Mesothelial cell of epicardium (in vitro differentiated cells): ENCODE data around the gene KMT2C. TPM values are rescaled to one million over a fixed set of nuclear protein-coding genes. Genes with fewer than 3 reads are reported as not detected.
A peak's percentile ranks its signal among the peaks of the same experiment; 100 is the strongest.
"Not testable (repeated sequence)": the region's sequence is repeated elsewhere in the genome, so short reads cannot be mapped to it uniquely, and the experiment has no call there.

Experiments
- DNase-seq, 2 experiments: peaks; one replicate each; pipeline ENCODE4 v3.0.0; 2021; ENCODE audit warnings: low spot score in 2 of 2; ENCODE audit not compliant: unreplicated experiment in 2 of 2
- H3K27ac Mint-ChIP-seq: 2 replicates; pipeline ENCODE4 v1.8.0; 2021; ENCODE audit warnings: mixed read lengths
- H3K27me3 Mint-ChIP-seq: 2 replicates; pipeline ENCODE4 v1.8.0; 2021; ENCODE audit warnings: low read depth, mixed read lengths
- H3K36me3 Mint-ChIP-seq: 2 replicates; pipeline ENCODE4 v1.8.0; 2021; ENCODE audit warnings: mixed read lengths
- H3K4me1 Mint-ChIP-seq: 2 replicates; pipeline ENCODE4 v1.8.0; 2021; ENCODE audit warnings: mixed read lengths
- H3K4me3 Mint-ChIP-seq: 2 replicates; pipeline ENCODE4 v1.8.0; 2021; ENCODE audit warnings: mild to moderate bottlenecking, moderate library complexity, mixed read lengths
- H3K9me3 Mint-ChIP-seq: 2 replicates; pipeline ENCODE4 v1.8.0; 2021; ENCODE audit warnings: mixed read lengths
- total RNA-seq: library from RNA; stranded (reverse); gene quantifications from 3 replicates; pipeline ENCODE4 v1.2.1, GENCODE V29; 2021
- TF ChIP-seq, protein P1 (sequence below): fragments of 200-600 bp; sonication (generic); IDR thresholded peaks from one replicate; pipeline ENCODE4 v1.5.0; 2021; ENCODE audit warnings: antibody characterized with exemption; ENCODE audit not compliant: unreplicated experiment

Gene KMT2C
- total RNA-seq, 1 donor from 2014 or later = 108 TPM

DNA sequence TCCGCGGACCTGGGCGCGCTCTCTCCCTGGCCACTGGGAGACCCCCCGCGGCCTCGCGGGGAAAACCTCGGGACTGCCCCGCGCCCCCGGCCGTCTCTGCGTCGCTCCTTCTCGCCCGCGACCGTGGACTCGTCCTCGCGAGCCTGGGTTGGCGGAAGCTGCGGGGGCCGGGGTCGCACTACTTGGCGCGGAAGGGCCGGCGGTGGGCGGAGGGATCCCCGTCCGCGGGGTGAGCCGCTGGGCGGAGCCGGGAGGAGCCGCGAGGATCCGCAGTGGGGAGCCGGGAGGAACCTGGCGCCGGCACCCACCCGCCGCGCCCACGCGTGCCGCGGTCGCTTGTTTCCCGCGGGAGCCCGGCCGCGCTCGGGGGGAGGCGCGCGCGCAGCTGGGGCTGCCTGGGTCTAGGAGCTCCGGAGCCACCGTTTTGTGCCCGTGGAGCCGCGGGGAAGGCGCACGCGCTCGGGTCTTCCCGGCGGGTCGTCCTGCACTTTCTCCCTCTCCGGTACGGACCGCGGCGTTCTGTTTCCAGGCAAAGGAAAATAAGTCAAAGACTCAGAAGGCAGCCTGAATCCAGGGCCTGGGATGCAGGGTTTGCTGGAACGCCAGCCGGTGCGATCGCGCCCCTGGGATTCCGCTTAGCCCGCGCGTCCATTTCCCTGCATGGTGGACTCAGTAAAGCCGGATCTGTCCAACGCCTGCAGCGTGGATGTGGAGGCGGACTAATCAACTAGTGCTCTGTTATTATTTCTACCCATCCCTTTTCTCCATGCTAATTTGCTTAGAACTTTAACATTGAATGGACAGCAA is 28.7 kb upstream of the KMT2C start:
- H3K9me3 Mint-ChIP-seq = no peaks in the 10 kb centered on the region
- no peaks in the 10 kb centered on the region for H3K27me3 Mint-ChIP-seq
- peak overlapping the region; percentile 81 for H3K4me3 Mint-ChIP-seq
- peak; percentile 64 to 88 for DNase-seq
- H3K4me1 Mint-ChIP-seq = peaks cover 28% of the 10 kb centered on the region
- no peaks in the 10 kb centered on the region for H3K36me3 Mint-ChIP-seq
- TF ChIP-seq, protein P1, sequence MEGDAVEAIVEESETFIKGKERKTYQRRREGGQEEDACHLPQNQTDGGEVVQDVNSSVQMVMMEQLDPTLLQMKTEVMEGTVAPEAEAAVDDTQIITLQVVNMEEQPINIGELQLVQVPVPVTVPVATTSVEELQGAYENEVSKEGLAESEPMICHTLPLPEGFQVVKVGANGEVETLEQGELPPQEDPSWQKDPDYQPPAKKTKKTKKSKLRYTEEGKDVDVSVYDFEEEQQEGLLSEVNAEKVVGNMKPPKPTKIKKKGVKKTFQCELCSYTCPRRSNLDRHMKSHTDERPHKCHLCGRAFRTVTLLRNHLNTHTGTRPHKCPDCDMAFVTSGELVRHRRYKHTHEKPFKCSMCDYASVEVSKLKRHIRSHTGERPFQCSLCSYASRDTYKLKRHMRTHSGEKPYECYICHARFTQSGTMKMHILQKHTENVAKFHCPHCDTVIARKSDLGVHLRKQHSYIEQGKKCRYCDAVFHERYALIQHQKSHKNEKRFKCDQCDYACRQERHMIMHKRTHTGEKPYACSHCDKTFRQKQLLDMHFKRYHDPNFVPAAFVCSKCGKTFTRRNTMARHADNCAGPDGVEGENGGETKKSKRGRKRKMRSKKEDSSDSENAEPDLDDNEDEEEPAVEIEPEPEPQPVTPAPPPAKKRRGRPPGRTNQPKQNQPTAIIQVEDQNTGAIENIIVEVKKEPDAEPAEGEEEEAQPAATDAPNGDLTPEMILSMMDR = no peak
- H3K27ac Mint-ChIP-seq = peak overlapping the region; percentile 96

DNA sequence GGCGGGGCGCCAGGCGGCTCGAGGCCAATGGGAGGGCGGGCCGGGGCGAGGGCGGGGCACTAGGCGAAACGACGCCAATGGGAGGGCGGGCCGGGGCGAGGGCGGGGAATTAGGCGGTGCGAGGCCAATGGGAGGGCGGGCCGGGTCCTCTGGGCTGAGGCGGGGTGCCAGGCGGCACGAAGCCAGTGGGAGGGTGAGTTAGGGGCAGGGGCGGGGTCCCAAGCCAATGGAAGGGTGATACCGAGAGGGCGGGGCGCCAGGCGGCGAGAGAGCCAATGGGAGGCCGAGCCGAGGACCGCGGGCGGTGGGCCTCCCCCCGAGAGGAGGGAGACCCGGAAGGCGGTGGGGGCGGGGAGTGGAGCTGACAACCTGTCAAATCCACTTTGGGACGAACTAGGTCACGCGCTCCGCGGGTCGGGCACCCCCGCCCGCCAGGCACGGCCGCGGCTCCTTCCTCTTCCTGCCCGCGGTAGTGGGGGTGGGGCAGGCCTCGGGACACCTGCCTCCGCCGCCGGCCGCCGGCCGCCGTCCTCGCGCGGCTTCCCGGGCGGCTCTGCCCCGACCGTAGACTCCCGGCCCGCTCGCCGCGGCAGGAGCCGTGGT is 28.0 kb upstream of the KMT2C start:
- H3K27me3 Mint-ChIP-seq = no peaks in the 10 kb centered on the region
- peak overlapping the region; percentile 21 for H3K27ac Mint-ChIP-seq
- no peaks in the 10 kb centered on the region for H3K9me3 Mint-ChIP-seq
- H3K36me3 Mint-ChIP-seq = no peaks in the 10 kb centered on the region
- peaks cover 32% of the 10 kb centered on the region for H3K4me1 Mint-ChIP-seq
- TF ChIP-seq, protein P1 = no peak
- peak; percentile 100 for DNase-seq
- H3K4me3 Mint-ChIP-seq = peak overlapping the region; percentile 95

DNA sequence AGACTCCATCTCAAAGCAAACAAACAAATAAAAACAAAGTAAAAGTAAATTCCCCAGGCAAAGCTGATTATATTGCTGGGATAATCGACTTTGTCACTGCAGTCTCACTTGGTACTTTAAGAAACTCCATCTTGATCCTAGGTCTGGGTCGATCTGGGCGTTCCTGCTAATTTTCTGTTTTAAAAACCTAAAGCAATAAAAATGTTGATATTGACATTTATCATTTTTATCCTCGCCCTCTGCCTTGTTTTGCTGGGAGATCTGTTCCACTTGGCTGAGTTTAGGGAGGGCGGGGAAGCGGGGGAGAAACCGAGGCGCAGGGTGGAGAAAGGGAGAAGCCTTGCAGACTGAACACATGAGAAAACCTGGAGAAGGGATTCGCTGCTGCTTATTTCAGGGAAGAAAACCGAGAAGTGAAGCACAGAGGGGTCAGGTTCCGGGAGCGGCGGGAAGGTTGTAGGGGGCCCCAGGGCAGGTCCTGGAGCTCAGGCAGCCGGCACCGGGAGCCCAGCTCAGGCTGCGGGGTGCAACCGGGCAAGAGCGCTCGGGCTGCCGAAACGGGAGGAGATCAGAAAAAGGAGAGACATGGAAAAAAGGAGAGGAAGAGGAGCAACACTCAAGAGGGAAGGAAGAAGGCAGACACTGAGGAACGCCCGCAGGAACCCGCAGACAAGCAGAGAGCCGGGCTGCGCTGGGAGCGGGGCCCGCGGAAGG is 27.3 kb upstream of the KMT2C start:
- Mint-ChIP-seq H3K36me3 (no peaks in the 10 kb centered on the region), H3K4me3 (peak overlapping the region; percentile 95)
- no peak for DNase-seq

DNA sequence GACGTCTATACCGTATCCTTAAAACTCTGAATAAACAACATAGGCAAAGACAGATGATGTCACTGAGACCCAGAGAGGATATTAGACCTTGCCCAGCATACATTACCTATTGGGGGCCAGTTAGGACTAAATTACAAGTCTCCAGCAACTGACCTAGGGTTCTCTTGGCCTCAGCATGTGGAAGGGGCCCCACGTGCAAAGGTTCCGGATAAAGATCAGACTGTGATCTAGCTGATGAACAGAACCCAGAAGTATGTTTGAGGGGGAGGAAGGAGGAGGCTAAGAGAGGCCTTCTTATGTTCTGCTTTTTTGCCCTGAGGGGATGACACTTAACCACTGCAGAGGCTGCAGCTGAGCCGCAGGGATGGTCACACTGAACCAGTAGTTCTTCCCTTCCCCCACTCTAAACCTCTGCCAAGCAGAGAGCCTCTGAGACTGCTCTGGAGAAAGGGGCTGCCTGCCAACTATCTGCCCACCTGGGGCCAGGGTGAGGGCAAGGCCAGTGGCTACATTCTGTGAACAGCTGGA is 24.0 kb upstream of the KMT2C start:
- H3K27me3 Mint-ChIP-seq = no peaks in the 10 kb centered on the region
- no peaks in the 10 kb centered on the region for H3K36me3 Mint-ChIP-seq
- DNase-seq = no peak
- peak overlapping the region; percentile 11 for H3K4me3 Mint-ChIP-seq
- H3K27ac Mint-ChIP-seq = peak overlapping the region; percentile 87
- H3K4me1 Mint-ChIP-seq = peaks cover 27% of the 10 kb centered on the region
- TF ChIP-seq, protein P1 = no peak
- no peaks in the 10 kb centered on the region for H3K9me3 Mint-ChIP-seq

More for the DNA sequence above, 27.3 kb upstream of the KMT2C start:
- Mint-ChIP-seq H3K27ac (peak overlapping the region; percentile 99), H3K4me1 (peaks cover 32% of the 10 kb centered on the region), H3K27me3 (no peaks in the 10 kb centered on the region), H3K9me3 (no peaks in the 10 kb centered on the region)
- TF ChIP-seq, protein P1 = no peak

DNA sequence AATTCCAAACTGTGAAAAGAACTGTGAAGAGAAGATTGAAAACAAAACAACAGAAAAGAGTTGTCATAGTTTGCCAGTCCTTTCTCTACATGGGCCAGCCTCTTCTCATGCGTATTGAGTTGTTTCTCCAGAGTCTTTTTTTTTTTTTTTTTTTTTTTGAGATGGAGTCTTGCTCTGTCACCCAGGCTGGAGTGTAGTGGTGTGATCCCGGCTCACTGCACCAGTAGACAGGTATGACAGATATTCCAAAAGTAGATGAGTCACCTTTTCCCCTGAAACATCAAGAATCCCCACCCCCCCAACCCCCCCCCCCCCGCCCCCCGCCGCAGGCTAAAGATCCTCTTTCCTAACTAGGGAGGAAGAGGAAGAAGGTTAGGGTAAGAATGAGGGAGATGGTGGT is 15.6 kb upstream of the KMT2C start:
- TF ChIP-seq, protein P1 = no peak
- Mint-ChIP-seq H3K36me3 (no peaks in the 10 kb centered on the region), H3K27me3 (no peaks in the 10 kb centered on the region), H3K9me3 (no peaks in the 10 kb centered on the region), H3K4me1 (no peaks in the 10 kb centered on the region), H3K4me3 (no peak overlapping the region), H3K27ac (no peak overlapping the region)
- no peak for DNase-seq

DNA sequence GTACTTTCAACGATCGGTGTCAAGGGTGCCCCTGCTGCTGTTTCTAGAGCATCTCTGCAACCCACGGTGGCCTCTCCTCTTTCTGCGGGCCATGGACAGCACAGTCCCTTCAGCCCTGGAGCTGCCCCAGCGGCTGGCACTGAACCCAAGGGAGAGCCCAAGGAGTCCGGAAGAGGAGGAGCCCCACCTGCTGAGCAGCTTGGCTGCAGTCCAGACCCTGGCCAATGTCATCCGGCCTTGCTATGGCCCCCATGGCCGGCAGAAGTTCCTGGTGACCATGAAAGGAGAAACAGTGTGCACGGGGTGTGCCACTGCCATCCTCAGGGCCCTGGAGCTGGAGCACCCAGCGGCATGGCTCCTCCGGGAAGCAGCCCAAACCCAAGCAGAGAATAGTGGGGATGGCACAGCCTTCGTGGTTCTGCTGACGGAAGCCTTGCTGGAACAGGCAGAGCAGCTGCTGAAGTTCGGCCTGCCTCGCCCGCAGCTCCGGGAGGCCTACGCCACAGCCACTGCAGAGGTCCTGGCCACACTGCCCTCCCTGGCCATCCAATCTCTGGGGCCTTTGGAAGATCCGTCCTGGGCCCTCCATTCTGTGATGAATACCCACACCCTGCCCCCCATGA is 9.7 kb upstream of the KMT2C start:
- H3K27me3 Mint-ChIP-seq, DNase-seq, H3K9me3 Mint-ChIP-seq, H3K4me1 Mint-ChIP-seq, H3K4me3 Mint-ChIP-seq, H3K36me3 Mint-ChIP-seq, H3K27ac Mint-ChIP-seq: not testable (repeated sequence)
